ENCODE data around the gene CES4A. TPM values are rescaled to one million over a fixed set of nuclear protein-coding genes. Genes with fewer than 3 reads are reported as not detected.

Gene CES4A
- total and polyA plus RNA-seq, 2 donors (not counting 1 experiment from before 2014, with no cell fraction given) = 1.3 to 2.1 TPM

DNA sequence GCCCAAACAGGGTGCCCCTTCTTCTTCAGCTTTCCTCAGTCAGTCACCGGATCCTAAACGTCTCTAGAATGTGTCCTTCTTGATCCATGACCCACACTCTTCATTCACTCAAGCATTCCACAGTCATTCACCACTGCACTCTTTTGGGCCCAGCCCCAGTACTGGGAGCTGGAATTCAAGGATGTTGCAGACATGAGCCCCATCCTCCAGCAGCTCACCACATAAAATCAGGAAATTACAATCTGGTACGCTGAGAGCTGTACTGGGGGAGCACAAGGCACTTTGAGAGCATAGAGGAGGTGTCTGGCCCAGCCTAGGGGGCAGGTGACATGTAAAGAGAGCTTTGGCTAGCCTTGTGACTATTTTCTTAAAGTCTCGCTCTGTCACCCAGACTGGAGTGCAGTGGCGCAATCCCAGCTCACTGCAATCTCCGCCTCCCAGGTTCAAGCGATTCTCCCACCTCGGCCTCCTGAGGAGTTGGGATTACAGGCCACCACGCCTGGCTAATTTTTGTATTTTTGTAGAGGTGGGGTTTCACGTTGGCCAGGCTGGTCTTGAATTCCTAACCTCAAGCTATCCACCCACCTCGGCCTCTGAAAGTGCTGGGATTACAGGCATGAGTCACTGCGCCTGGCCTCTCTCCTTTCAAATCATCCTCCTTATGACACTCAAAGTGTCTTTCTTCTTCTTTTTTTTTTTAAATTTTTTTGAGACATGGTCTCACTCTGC, 18.7 kb downstream of the CES4A start:
- H3K27ac ChIP-seq (ENCODE audit: insufficient read depth, low read length) = no peak overlapping the region
- H3K36me3 ChIP-seq (ENCODE audit: control insufficient read depth, insufficient read depth, low read length) = no peaks in the 10 kb centered on the region
- no peaks in the 10 kb centered on the region for H3K9me3 ChIP-seq (ENCODE audit: control insufficient read depth, insufficient read depth, low read depth, low read length)
- H3K4me3 ChIP-seq (replicated peaks in 1 of 4; ENCODE audit: control extremely low read depth in 1 of 4, insufficient read depth in 1 of 4, low read depth in 3 of 4, low read length in 4 of 4) = no peak overlapping the region
- TF ChIP-seq, protein P1, sequence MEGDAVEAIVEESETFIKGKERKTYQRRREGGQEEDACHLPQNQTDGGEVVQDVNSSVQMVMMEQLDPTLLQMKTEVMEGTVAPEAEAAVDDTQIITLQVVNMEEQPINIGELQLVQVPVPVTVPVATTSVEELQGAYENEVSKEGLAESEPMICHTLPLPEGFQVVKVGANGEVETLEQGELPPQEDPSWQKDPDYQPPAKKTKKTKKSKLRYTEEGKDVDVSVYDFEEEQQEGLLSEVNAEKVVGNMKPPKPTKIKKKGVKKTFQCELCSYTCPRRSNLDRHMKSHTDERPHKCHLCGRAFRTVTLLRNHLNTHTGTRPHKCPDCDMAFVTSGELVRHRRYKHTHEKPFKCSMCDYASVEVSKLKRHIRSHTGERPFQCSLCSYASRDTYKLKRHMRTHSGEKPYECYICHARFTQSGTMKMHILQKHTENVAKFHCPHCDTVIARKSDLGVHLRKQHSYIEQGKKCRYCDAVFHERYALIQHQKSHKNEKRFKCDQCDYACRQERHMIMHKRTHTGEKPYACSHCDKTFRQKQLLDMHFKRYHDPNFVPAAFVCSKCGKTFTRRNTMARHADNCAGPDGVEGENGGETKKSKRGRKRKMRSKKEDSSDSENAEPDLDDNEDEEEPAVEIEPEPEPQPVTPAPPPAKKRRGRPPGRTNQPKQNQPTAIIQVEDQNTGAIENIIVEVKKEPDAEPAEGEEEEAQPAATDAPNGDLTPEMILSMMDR (conservative IDR thresholded peaks at IDR 0.05 in 1 of 2, IDR thresholded peaks at IDR 0.05 in 1 of 2; ENCODE audit: low read depth in 1 of 2, low read length in 2 of 2) = no peak
- no peak for TF ChIP-seq EZH2 (IDR thresholded peaks at IDR 0.05; ENCODE audit: low read length, missing control alignments)
- H3K27me3 ChIP-seq (ENCODE audit: control insufficient read depth, insufficient read depth, low read length) = peaks cover 3% of the 10 kb centered on the region
- no peaks in the 10 kb centered on the region for H3K79me2 ChIP-seq (ENCODE audit: control insufficient read depth, insufficient read depth, low read length)
- no peak overlapping the region for H2AFZ ChIP-seq (ENCODE audit: low read length)
- H4K20me1 ChIP-seq (ENCODE audit: control insufficient read depth, extremely low read depth, insufficient read depth, low read length) = no peaks in the 10 kb centered on the region
- no peak overlapping the region for H3K9ac ChIP-seq (ENCODE audit: insufficient read depth, low read length)
- no peaks in the 10 kb centered on the region for H3K4me1 ChIP-seq (ENCODE audit: control insufficient read depth, extremely low read depth, insufficient read depth, low read length)
- H3K4me2 ChIP-seq (ENCODE audit: extremely low read depth, insufficient read depth, low read length) = no peak overlapping the region
- peak in 1 of 2 donors; percentile 28 for DNase-seq (ENCODE audit: low read depth in 2 of 2)

DNA sequence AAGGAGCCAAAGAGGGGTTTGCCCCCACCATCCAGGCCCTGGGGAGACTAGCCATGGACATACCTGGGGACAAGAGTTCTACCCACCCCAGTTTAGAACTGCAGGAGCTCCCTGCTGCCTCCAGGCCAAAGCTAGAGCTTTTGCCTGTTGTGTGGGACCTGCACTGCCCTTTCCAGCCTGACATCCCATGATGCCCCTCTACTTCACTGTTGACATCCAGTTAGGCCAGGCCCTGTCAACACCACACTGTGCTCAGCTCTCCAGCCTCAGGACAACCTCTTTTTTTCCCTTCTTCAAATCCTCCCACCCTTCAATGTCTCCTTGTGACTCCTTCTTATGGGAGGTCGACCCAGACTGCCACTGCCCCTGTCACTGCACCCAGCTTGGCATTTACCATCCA, 20.8 kb downstream of the CES4A start:
- H3K27ac ChIP-seq (ENCODE audit: insufficient read depth, low read length) = no peak overlapping the region
- peaks cover 3% of the 10 kb centered on the region for H3K27me3 ChIP-seq (ENCODE audit: control insufficient read depth, insufficient read depth, low read length)
- H3K4me3 ChIP-seq (replicated peaks in 1 of 4; ENCODE audit: control extremely low read depth in 1 of 4, insufficient read depth in 1 of 4, low read depth in 3 of 4, low read length in 4 of 4) = no peak overlapping the region
- H3K9ac ChIP-seq (ENCODE audit: insufficient read depth, low read length) = no peak overlapping the region
- no peak for TF ChIP-seq EZH2 (IDR thresholded peaks at IDR 0.05; ENCODE audit: low read length, missing control alignments)
- TF ChIP-seq, protein P1 (conservative IDR thresholded peaks at IDR 0.05 in 1 of 2, IDR thresholded peaks at IDR 0.05 in 1 of 2; ENCODE audit: low read depth in 1 of 2, low read length in 2 of 2) = no peak
- H3K36me3 ChIP-seq (ENCODE audit: control insufficient read depth, insufficient read depth, low read length) = no peaks in the 10 kb centered on the region
- H4K20me1 ChIP-seq (ENCODE audit: control insufficient read depth, extremely low read depth, insufficient read depth, low read length) = no peaks in the 10 kb centered on the region
- H3K4me1 ChIP-seq (ENCODE audit: control insufficient read depth, extremely low read depth, insufficient read depth, low read length) = no peaks in the 10 kb centered on the region
- no peak for DNase-seq (ENCODE audit: low read depth in 2 of 2)
- no peaks in the 10 kb centered on the region for H3K9me3 ChIP-seq (ENCODE audit: control insufficient read depth, insufficient read depth, low read depth, low read length)
- H2AFZ ChIP-seq (ENCODE audit: low read length) = no peak overlapping the region
- H3K79me2 ChIP-seq (ENCODE audit: control insufficient read depth, insufficient read depth, low read length) = no peaks in the 10 kb centered on the region
- no peak overlapping the region for H3K4me2 ChIP-seq (ENCODE audit: extremely low read depth, insufficient read depth, low read length)

DNA sequence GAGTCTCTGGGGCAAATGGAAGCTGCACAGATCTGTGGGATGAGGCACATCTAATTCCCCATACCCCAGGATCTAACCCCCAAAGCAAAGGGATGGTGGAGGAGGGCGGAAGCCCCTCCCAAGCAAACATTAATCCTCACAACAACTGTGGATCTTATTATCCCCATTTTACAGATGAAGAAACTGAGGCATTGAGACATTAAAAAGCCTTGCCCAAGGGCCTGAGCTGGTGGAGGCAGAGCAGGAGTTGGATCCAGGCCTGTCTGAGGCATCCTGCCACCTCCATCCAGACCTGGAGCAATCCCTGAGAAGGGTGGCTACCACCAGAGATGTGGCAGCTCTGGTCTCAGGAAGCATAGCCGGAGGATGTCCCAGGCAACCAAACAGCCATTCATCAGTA, 22.9 kb downstream of the CES4A start:
- Histone ChIP-seq H3K4me3 (replicated peaks in 1 of 4; ENCODE audit: control extremely low read depth in 1 of 4, insufficient read depth in 1 of 4, low read depth in 3 of 4, low read length in 4 of 4) (no peak overlapping the region), H3K27me3 (ENCODE audit: control insufficient read depth, insufficient read depth, low read length) (peaks cover 5% of the 10 kb centered on the region), H2AFZ (ENCODE audit: low read length) (no peak overlapping the region), H3K9me3 (ENCODE audit: control insufficient read depth, insufficient read depth, low read depth, low read length) (no peaks in the 10 kb centered on the region), H3K4me1 (ENCODE audit: control insufficient read depth, extremely low read depth, insufficient read depth, low read length) (peaks cover 2% of the 10 kb centered on the region), H3K79me2 (ENCODE audit: control insufficient read depth, insufficient read depth, low read length) (no peaks in the 10 kb centered on the region), H3K4me2 (ENCODE audit: extremely low read depth, insufficient read depth, low read length) (no peak overlapping the region), H3K9ac (ENCODE audit: insufficient read depth, low read length) (no peak overlapping the region), H4K20me1 (ENCODE audit: control insufficient read depth, extremely low read depth, insufficient read depth, low read length) (no peaks in the 10 kb centered on the region), H3K36me3 (ENCODE audit: control insufficient read depth, insufficient read depth, low read length) (no peaks in the 10 kb centered on the region), H3K27ac (ENCODE audit: insufficient read depth, low read length) (no peak overlapping the region)
- no peak for TF ChIP-seq EZH2 (IDR thresholded peaks at IDR 0.05; ENCODE audit: low read length, missing control alignments)
- TF ChIP-seq, protein P1 (conservative IDR thresholded peaks at IDR 0.05 in 1 of 2, IDR thresholded peaks at IDR 0.05 in 1 of 2; ENCODE audit: low read depth in 1 of 2, low read length in 2 of 2) = no peak
- no peak for DNase-seq (ENCODE audit: low read depth in 2 of 2)

All from fibroblast of lung (primary cell).